GDM1 (cell line): ENCODE results near the gene TOGARAM1.

Source experiments
- DNase-seq: peaks from one replicate; lab custom pipeline; 2025; lab: John Stamatoyannopoulos, UW

Gene TOGARAM1

GRCh38 chr14:44961554-44962333 lies at the start of gene TOGARAM1, which contains the start of gene KLHL28:
TSS of gene TOGARAM1 (plus strand) at chr14:44962190. CDS start at chr14:44962422, 232 bp downstream.
TSS of gene KLHL28 (minus strand) at chr14:44961947. CDS start at chr14:44945928, 16,019 bp downstream.
- DNase-seq, result peak; percentile 97

GRCh38 chr14:44914849-44915248 lies 47.1 kb upstream of the TOGARAM1 start:
- no peak for DNase-seq

- DNase-seq, result no peak
Observed at GRCh38 chr14:44928793-44929192, 33.2 kb upstream of the TOGARAM1 start.

- DNase-seq, result no peak
Observed at GRCh38 chr14:44935155-44935554, 26.8 kb upstream of the TOGARAM1 start.

- DNase-seq, result no peak
Observed at GRCh38 chr14:44937547-44937946, 24.4 kb upstream of the TOGARAM1 start.

- no peak for DNase-seq
Observed at GRCh38 chr14:44940211-44940610, 21.8 kb upstream of the TOGARAM1 start.

- DNase-seq, result no peak
Observed at GRCh38 chr14:44940944-44941343, 21.0 kb upstream of the TOGARAM1 start.

GRCh38 chr14:44941591-44941990 lies 20.4 kb upstream of the TOGARAM1 start:
- no peak for DNase-seq

- no peak for DNase-seq
Observed at GRCh38 chr14:44942436-44942835, 19.6 kb upstream of the TOGARAM1 start.

GRCh38 chr14:44944107-44944506 lies 17.9 kb upstream of the TOGARAM1 start:
- no peak for DNase-seq

- no peak for DNase-seq
Observed at GRCh38 chr14:44945264-44945663, 16.7 kb upstream of the TOGARAM1 start.

GRCh38 chr14:44951051-44951450 lies 10.9 kb upstream of the TOGARAM1 start:
- no peak for DNase-seq

- DNase-seq, result no peak
Observed at GRCh38 chr14:44952391-44953110, 9.4 kb upstream of the TOGARAM1 start.

- no peak for DNase-seq
Observed at GRCh38 chr14:44954750-44955149, 7.2 kb upstream of the TOGARAM1 start.

- DNase-seq, result no peak
Observed at GRCh38 chr14:44955528-44955927, 6.5 kb upstream of the TOGARAM1 start.

GRCh38 chr14:44956866-44957265 lies 5.1 kb upstream of the TOGARAM1 start:
- no peak for DNase-seq

GRCh38 chr14:44959538-44959937 lies 2.5 kb upstream of the TOGARAM1 start:
- no peak for DNase-seq

- DNase-seq, result no peak
Observed at GRCh38 chr14:44960146-44960545, 1.8 kb upstream of the TOGARAM1 start.

GRCh38 chr14:44960646-44961045 lies 1.3 kb upstream of the TOGARAM1 start:
- DNase-seq, result no peak

- DNase-seq, result peak; percentile 22
Observed at GRCh38 chr14:44961151-44961553, 838 bp upstream of the TOGARAM1 start.

GRCh38 chr14:44962334-44963043 lies 499 bp downstream of the TOGARAM1 start:
- peak; percentile 49 for DNase-seq

- DNase-seq, result no peak
Observed at GRCh38 chr14:44963044-44963528, 1.1 kb downstream of the TOGARAM1 start.
